HepG2 (cell line): ENCODE measurements around the gene DGKG. TPM values are rescaled to one million over a fixed set of nuclear protein-coding genes. Genes with fewer than 3 reads are reported as not detected.

Experiments
- ATAC-seq: fragments of 200-7000 bp; cut with Tn5 transposase; 3 replicates; pipeline ENCODE4 v1.9.1; 2020; ENCODE audit warnings: mild to moderate bottlenecking, moderate library complexity
- BruUV-seq: library from RNA; stranded (reverse); fragments of 400-500 nt; replicated peaks from 2 replicates; lab custom pipeline; 2021; lab: Mats Ljungman, UMichigan
- CTCF ChIA-PET: fragments of 300-600 bp; formaldehyde crosslinking; extraction: SDS; loops from one replicate; lab custom pipeline; 2021; ENCODE audit warnings: low total read pairs, inconsistent platforms, low intra/inter-chr PET ratio; lab: Yijun Ruan, JAX
- POLR2A ChIA-PET: fragments of 350-600 bp; sonication (Branson Sonifier 250); formaldehyde crosslinking; loops from one replicate; lab custom pipeline; 2020; ENCODE audit warnings: antibody characterized with exemption, inconsistent platforms; lab: Yijun Ruan, JAX
- DNase-seq: peaks from one replicate; pipeline ENCODE4 v3.0.0-alpha.2; 2015; ENCODE audit warnings: low spot score
- FAIRE-seq: peaks from 3 replicates; lab custom pipeline; 2011; peaks lifted over from hg19 to GRCh38; lab: Jason Lieb, UNC
- H2AFZ ChIP-seq: one replicate; pipeline ENCODE4 v1.6.1; 2011; ENCODE audit warnings: low read length, inconsistent platforms
- H3K27ac ChIP-seq: fragments of 300-600 bp; 3 replicates; pipeline ENCODE4 v1.8.0; 2011; ENCODE audit warnings: mixed run types, mild to moderate bottlenecking, mixed read lengths, low read length, inconsistent platforms; ENCODE audit not compliant: insufficient read depth; ENCODE audit errors: extremely low read length
- H3K27me3 ChIP-seq, 2 experiments: fragments of 200-600 bp in 1 of 2; 2 replicates in 1 of 2; 3 replicates in 1 of 2; pipeline versions ENCODE4 v1.6.0 to v1.8.0; 2011; ENCODE audit warnings: low read length in 2 of 2, mild to moderate bottlenecking in 2 of 2, moderate library complexity in 2 of 2, inconsistent platforms in 1 of 2; ENCODE audit not compliant: insufficient read depth in 2 of 2, control insufficient read depth in 1 of 2
- H3K36me3 ChIP-seq, 2 experiments: fragments of 200-600 bp in 1 of 2; replicated peaks in 1 of 2; 2 replicates in 1 of 2; 3 replicates in 1 of 2; pipeline versions ENCODE4 v1.5.1 to v1.8.0; 2011; ENCODE audit warnings: low read length in 2 of 2, inconsistent platforms in 1 of 2; ENCODE audit not compliant: insufficient read depth in 2 of 2, control insufficient read depth in 1 of 2
- H3K4me1 ChIP-seq: 2 replicates; pipeline ENCODE4 v1.5.1; 2012; ENCODE audit warnings: low read length, inconsistent platforms; ENCODE audit not compliant: insufficient read depth
- H3K4me2 ChIP-seq: 2 replicates; pipeline ENCODE4 v1.6.0; 2011; ENCODE audit warnings: low read depth, low read length, inconsistent platforms
- H3K4me3 ChIP-seq, 3 experiments: fragments of 200-600 bp in 1 of 3; sonication (generic), shearing (Covaris generic) in 1 of 3; replicated peaks in 1 of 3; 2 replicates each; pipeline ENCODE4 v1.5.1; 2011 to 2016; ENCODE audit warnings: low read length in 3 of 3, inconsistent platforms in 2 of 3, low read depth in 2 of 3, mild to moderate bottlenecking in 2 of 3, control low read depth in 1 of 3, mixed read lengths in 1 of 3; ENCODE audit not compliant: insufficient read depth in 1 of 3
- H3K79me2 ChIP-seq: one replicate; pipeline ENCODE4 v1.6.1; 2011; ENCODE audit warnings: low read length, inconsistent platforms; ENCODE audit not compliant: insufficient read depth
- H3K9ac ChIP-seq: 2 replicates; pipeline ENCODE4 v1.6.0; 2011; ENCODE audit warnings: mild to moderate bottlenecking, low read depth, low read length, inconsistent platforms; ENCODE audit not compliant: insufficient read depth
- H3K9me3 ChIP-seq: 2 replicates; pipeline ENCODE4 v1.5.1; 2012; ENCODE audit warnings: mild to moderate bottlenecking, low read length
- H4K20me1 ChIP-seq: 2 replicates; pipeline ENCODE4 v1.6.0; 2011; ENCODE audit warnings: inconsistent platforms, mild to moderate bottlenecking, low read length, moderate library complexity; ENCODE audit not compliant: insufficient read depth
- GFI1 ChIP-seq: sonication (generic); formaldehyde crosslinking; IDR thresholded peaks from 2 replicates; pipeline ENCODE4 v1.5.0; 2020; ENCODE audit warnings: missing genetic modification reagents, mild to moderate bottlenecking, borderline replicate concordance
- MAFK ChIP-seq, 2 experiments: IDR thresholded peaks in 1 of 2; conservative IDR thresholded peaks in 1 of 2; 2 replicates each; pipeline ENCODE4 v1.6.1; 2011; ENCODE audit warnings: improper control_type of control experiment in 2 of 2, low read length in 2 of 2
- NCOA1 ChIP-seq: sonication (generic); formaldehyde crosslinking; IDR thresholded peaks from 2 replicates; pipeline ENCODE4 v1.9.0; 2021; ENCODE audit warnings: missing genetic modification reagents
- NFIB ChIP-seq: sonication (generic); formaldehyde crosslinking; IDR thresholded peaks from 2 replicates; pipeline ENCODE4 v1.9.0; 2021; ENCODE audit warnings: missing genetic modification reagents, mild to moderate bottlenecking, borderline replicate concordance
- POLR2G ChIP-seq: fragments of 200-400 bp; formaldehyde crosslinking; IDR thresholded peaks from 2 replicates; pipeline ENCODE4 v1.6.1; 2018; ENCODE audit warnings: mild to moderate bottlenecking, low read depth, low read length, moderate library complexity
- ZNF24 ChIP-seq: fragments of 450-650 bp; IDR thresholded peaks from 2 replicates; pipeline ENCODE4 v1.6.1; 2017; ENCODE audit warnings: antibody characterized with exemption, mild to moderate bottlenecking
- ZNF547 ChIP-seq: sonication (generic); formaldehyde crosslinking; IDR thresholded peaks from 2 replicates; pipeline ENCODE4 v1.5.1; 2020; ENCODE audit warnings: mild to moderate bottlenecking, missing genetic modification reagents
- WGBS: methylation state at CpG from one replicate; pipeline ENCODE4 v1.1.6; 2017; ENCODE audit warnings: low lambda C conversion rate; 5-methylcytosine and 5-hydroxymethylcytosine counted together
- in situ Hi-C: cut with HindIII; loops from 2 replicates; pipeline ENCODE4 v1.10.0; 2017; ENCODE audit warnings: low pct_unique_long_range_greater_than_20kb; ENCODE audit not compliant: extremely low pct_ligation_motif_present
- intact Hi-C: fragments of 100-400 bp; cut with micrococcal nuclease; formaldehyde crosslinking; loops from one replicate; pipeline ENCODE4 v1.10.0; 2022; ENCODE audit not compliant: unreplicated experiment
- polyA plus RNA-seq, 8 experiments: library from polyadenylated mRNA; depleted of rRNA in 3 of 8; stranded (reverse) in 7 of 8; unstranded in 1 of 8; fragments of >200 nt; fragmentation: Illumina TruSeq in 4 of 8; extraction: Trizol in 4 of 8; gene quantifications; 2 replicates each; pipeline versions ENCODE4 v1.2.1 to v1.2.3, GENCODE V29; 2011 to 2016; ENCODE audit warnings: low read depth in 4 of 8, missing spikeins in 1 of 8, mixed read lengths in 1 of 8; ENCODE audit not compliant: insufficient read depth in 1 of 8
- total RNA-seq, 5 experiments: library from RNA; depleted of rRNA; stranded (reverse); fragments of >200 nt; fragmentation: Illumina TruSeq; extraction: Trizol; gene quantifications; 2 replicates each; pipeline ENCODE4 v1.2.3, GENCODE V29; 2016; ENCODE audit warnings: low read depth in 1 of 5
- TF ChIP-seq, protein P1 (sequence below): sonication (generic); formaldehyde crosslinking; IDR thresholded peaks from 2 replicates; pipeline ENCODE4 v1.8.0; 2022; ENCODE audit warnings: missing genetic modification reagents, mild to moderate bottlenecking, moderate library complexity, borderline replicate concordance

DGKG gene
- total and polyA plus RNA-seq, 2 of the 13 experiments (the other 11 are each of a cell fraction or from before 2014, with no cell fraction given), result 3.8 to 6.2 TPM

DNA sequence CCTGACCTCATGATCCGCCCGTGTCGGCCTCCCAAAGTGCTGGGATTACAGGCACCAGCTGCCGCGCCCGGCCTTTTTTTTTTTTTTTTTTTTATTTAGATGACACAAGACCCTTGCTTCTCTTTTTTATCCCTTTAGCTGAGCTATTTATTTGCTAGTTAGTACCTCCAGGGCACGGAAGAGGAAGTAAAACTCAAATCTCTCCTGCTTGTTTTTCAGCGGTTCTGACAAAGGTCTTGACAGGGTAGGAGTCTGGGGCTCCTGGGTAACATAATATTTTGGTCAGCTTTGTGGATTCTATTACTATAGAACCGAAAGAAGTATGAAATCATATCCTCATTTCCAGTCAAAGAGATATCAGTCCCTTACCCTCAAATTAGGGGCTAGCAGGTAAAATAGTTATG lies 209.1 kb downstream of the DGKG start:
- CTCF ChIA-PET, result no interaction called here
- no peak for DNase-seq
- ATAC-seq, result no peak
- 97% methylated on average over 9 of the region's 9 CpGs for WGBS
- in situ Hi-C loops, result no loop called here
- FAIRE-seq, result no peak
- Histone ChIP-seq H3K4me2 (no peak overlapping the region), H3K27ac (no peak overlapping the region), H3K4me1 (no peaks in the 10 kb centered on the region), H3K4me3 (no peak overlapping the region)
- TF ChIP-seq NFIB (CRISPR knock-in tag), result no peak
- no peak for TF ChIP-seq NCOA1 (CRISPR knock-in tag)
- TF ChIP-seq POLR2G, result no peak
- TF ChIP-seq ZNF24, result no peak
- TF ChIP-seq MAFK (conservative IDR thresholded peaks at IDR 0.05 in 1 of 2, IDR thresholded peaks at IDR 0.05 in 1 of 2; ENCODE audit: low read length in 2 of 2), result no peak
- TF ChIP-seq ZNF547, result no peak
- TF ChIP-seq, protein P1, sequence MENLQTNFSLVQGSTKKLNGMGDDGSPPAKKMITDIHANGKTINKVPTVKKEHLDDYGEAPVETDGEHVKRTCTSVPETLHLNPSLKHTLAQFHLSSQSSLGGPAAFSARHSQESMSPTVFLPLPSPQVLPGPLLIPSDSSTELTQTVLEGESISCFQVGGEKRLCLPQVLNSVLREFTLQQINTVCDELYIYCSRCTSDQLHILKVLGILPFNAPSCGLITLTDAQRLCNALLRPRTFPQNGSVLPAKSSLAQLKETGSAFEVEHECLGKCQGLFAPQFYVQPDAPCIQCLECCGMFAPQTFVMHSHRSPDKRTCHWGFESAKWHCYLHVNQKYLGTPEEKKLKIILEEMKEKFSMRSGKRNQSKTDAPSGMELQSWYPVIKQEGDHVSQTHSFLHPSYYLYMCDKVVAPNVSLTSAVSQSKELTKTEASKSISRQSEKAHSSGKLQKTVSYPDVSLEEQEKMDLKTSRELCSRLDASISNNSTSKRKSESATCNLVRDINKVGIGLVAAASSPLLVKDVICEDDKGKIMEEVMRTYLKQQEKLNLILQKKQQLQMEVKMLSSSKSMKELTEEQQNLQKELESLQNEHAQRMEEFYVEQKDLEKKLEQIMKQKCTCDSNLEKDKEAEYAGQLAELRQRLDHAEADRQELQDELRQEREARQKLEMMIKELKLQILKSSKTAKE (CRISPR knock-in tag), result no peak
- no peak for TF ChIP-seq GFI1 (CRISPR knock-in tag)
- TF ChIP-seq, all 625 proteins: peak for 0
- POLR2A ChIA-PET, result no interaction called here
- no peak overlapping the region for H3K9ac ChIP-seq
- no peaks in the 10 kb centered on the region for H3K9me3 ChIP-seq
- intact Hi-C loops, result no loop called here
- BruUV-seq, result no TSS peak
- H4K20me1 ChIP-seq, result no peaks in the 10 kb centered on the region
- H3K27me3 ChIP-seq, result no peaks in the 10 kb centered on the region
- H3K79me2 ChIP-seq, result no peaks in the 10 kb centered on the region
- peaks cover 1 to 3% of the 10 kb centered on the region in 2 experiments; a peak in 2 of 5 replicates for H3K36me3 ChIP-seq
- H2AFZ ChIP-seq, result no peak overlapping the region
